Neuronal stem cell (in vitro differentiated cells): Measurements from ENCODE around the gene ME2.
"Not testable (repeated sequence)": the region's sequence is repeated elsewhere in the genome, so short reads cannot be mapped to it uniquely, and the experiment has no call there.

Source experiments
- DNase-seq: peaks from one replicate; pipeline ENCODE4 v3.0.0-alpha.2; 2013; ENCODE audit warnings: low spot score
- H2AFZ ChIP-seq: one replicate; pipeline ENCODE4 v1.6.1; 2013; ENCODE audit warnings: mild to moderate bottlenecking, low read length, inconsistent platforms
- H2AK5ac ChIP-seq: 2 replicates; pipeline ENCODE4 v1.6.1; 2013; ENCODE audit warnings: low read depth, mild to moderate bottlenecking, inconsistent platforms, low read length, moderate library complexity, mixed read lengths
- H2BK120ac ChIP-seq: 2 replicates; pipeline ENCODE4 v1.6.1; 2013; ENCODE audit warnings: low read depth, mild to moderate bottlenecking, inconsistent platforms, low read length, moderate library complexity, mixed read lengths
- H2BK12ac ChIP-seq: one replicate; pipeline ENCODE4 v1.6.1; 2013; ENCODE audit warnings: low read length, inconsistent platforms
- H2BK15ac ChIP-seq: 2 replicates; pipeline ENCODE4 v1.6.1; 2013; ENCODE audit warnings: mild to moderate bottlenecking, low read length, inconsistent platforms, mixed read lengths
- H2BK5ac ChIP-seq: one replicate; pipeline ENCODE4 v1.6.1; 2013; ENCODE audit warnings: inconsistent platforms, mild to moderate bottlenecking, low read length, moderate library complexity
- H3K14ac ChIP-seq: one replicate; pipeline ENCODE4 v1.6.1; 2013; ENCODE audit warnings: low read length, inconsistent platforms
- H3K18ac ChIP-seq: 2 replicates; pipeline ENCODE4 v1.6.1; 2013; ENCODE audit warnings: low read length, inconsistent platforms
- H3K23ac ChIP-seq: 2 replicates; pipeline ENCODE4 v1.6.1; 2013; ENCODE audit warnings: low read depth, mild to moderate bottlenecking, mixed read lengths, low read length, inconsistent platforms; ENCODE audit not compliant: poor library complexity
- H3K27ac ChIP-seq: replicated peaks from 3 replicates; pipeline ENCODE4 v1.5.1; 2013; ENCODE audit warnings: low read length, inconsistent platforms
- H3K27me3 ChIP-seq, 3 experiments: 2 replicates each; pipeline ENCODE4 v1.6.1; 2013; ENCODE audit warnings: low read length in 3 of 3, mild to moderate bottlenecking in 2 of 3, inconsistent platforms in 1 of 3, low read depth in 1 of 3, mixed read lengths in 1 of 3, moderate library complexity in 1 of 3; ENCODE audit not compliant: control insufficient read depth in 3 of 3, insufficient read depth in 3 of 3
- H3K36me3 ChIP-seq, 2 donors: replicated peaks in 1 of 2; 2 replicates each; pipeline ENCODE4 v1.6.1; 2013; ENCODE audit warnings: low read length in 2 of 2; ENCODE audit not compliant: control insufficient read depth in 2 of 2, insufficient read depth in 2 of 2
- H3K4ac ChIP-seq: 2 replicates; pipeline ENCODE4 v1.6.1; 2013; ENCODE audit warnings: inconsistent platforms, mild to moderate bottlenecking, low read length, moderate library complexity
- H3K4me1 ChIP-seq, 2 donors: 1 replicate in 1 of 2; 2 replicates in 1 of 2; pipeline ENCODE4 v1.6.1; 2013; ENCODE audit warnings: low read length in 2 of 2, low read depth in 1 of 2; ENCODE audit not compliant: control insufficient read depth in 2 of 2, insufficient read depth in 1 of 2
- H3K4me2 ChIP-seq: one replicate; pipeline ENCODE4 v1.6.1; 2013; ENCODE audit warnings: mild to moderate bottlenecking, low read length, inconsistent platforms; ENCODE audit not compliant: insufficient read depth, poor library complexity, severe bottlenecking
- H3K4me3 ChIP-seq, 2 donors: 2 replicates each; pipeline ENCODE4 v1.5.1; 2013; ENCODE audit warnings: low read length in 2 of 2, mild to moderate bottlenecking in 2 of 2, inconsistent platforms in 1 of 2, moderate library complexity in 1 of 2
- H3K79me1 ChIP-seq: one replicate; pipeline ENCODE4 v1.6.1; 2013; ENCODE audit warnings: low read depth, mild to moderate bottlenecking, inconsistent platforms, low read length, moderate library complexity
- H3K9ac ChIP-seq: one replicate; pipeline ENCODE4 v1.6.1; 2013; ENCODE audit warnings: mild to moderate bottlenecking, low read depth, low read length, inconsistent platforms; ENCODE audit not compliant: poor library complexity
- H3K9me3 ChIP-seq, 2 donors: replicated peaks in 1 of 2; 2 replicates each; pipeline versions ENCODE3 to v1.6.1; 2013; ENCODE audit warnings: low read length in 2 of 2, mild to moderate bottlenecking in 2 of 2, inconsistent platforms in 1 of 2, low read depth in 1 of 2, mixed read lengths in 1 of 2, moderate library complexity in 1 of 2; ENCODE audit not compliant: control insufficient read depth in 2 of 2, insufficient read depth in 1 of 2
- H4K8ac ChIP-seq: one replicate; pipeline ENCODE4 v1.6.1; 2013; ENCODE audit warnings: low read depth, mild to moderate bottlenecking, inconsistent platforms, low read length, moderate library complexity
- H4K91ac ChIP-seq: one replicate; pipeline ENCODE4 v1.6.1; 2013; ENCODE audit warnings: low read length, low read depth, mild to moderate bottlenecking, inconsistent platforms; ENCODE audit not compliant: poor library complexity
- WGBS, 2 donors: extraction: QIAGEN DNeasy Blood & Tissue Kit; methylation state at CpG; one replicate each; pipeline ENCODE4 v1.1.7; 2013; ENCODE audit warnings: missing lambda C conversion rate in 2 of 2, mixed read lengths in 1 of 2; ENCODE audit not compliant: insufficient read length in 2 of 2, insufficient replicate concordance in 1 of 2; ENCODE audit errors: extremely low coverage in 2 of 2; 5-methylcytosine and 5-hydroxymethylcytosine counted together

The ME2 gene

DNA sequence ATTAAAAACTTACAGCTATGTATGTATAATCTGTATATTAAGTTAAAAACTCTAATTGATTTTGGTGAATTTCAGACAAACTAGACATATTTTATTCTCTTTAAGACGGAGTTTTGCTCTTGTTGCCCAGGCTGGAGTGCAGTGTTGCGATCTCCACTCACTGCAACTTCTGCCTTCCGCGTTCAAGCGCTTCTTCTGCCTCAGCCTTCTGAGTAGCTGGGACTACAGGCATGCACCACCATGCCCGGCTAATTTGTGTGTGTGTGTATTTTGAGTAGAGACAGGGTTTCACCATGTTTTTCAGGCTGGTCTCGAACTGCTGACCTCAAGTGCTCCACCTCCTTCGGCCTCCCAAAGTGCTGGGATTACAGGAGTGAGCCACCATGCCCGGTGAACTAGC lies 2.0 kb downstream of the ME2 start:
- not testable (repeated sequence) for H3K9me3 ChIP-seq, H4K91ac ChIP-seq, H3K79me1 ChIP-seq, DNase-seq, H2BK12ac ChIP-seq, H3K23ac ChIP-seq, H2AFZ ChIP-seq, H2AK5ac ChIP-seq, H3K27ac ChIP-seq, H2BK5ac ChIP-seq, H2BK120ac ChIP-seq, H4K8ac ChIP-seq, H3K27me3 ChIP-seq, H3K9ac ChIP-seq, H3K4me2 ChIP-seq, H3K18ac ChIP-seq, H3K14ac ChIP-seq, H3K4ac ChIP-seq, H2BK15ac ChIP-seq
- peak overlapping the region in 1 of 2 donors; percentile 21 for H3K4me3 ChIP-seq
- no CpG with 5 or more reads among the region's 9 CpGs for WGBS, 2 donors
- H3K4me1 ChIP-seq = peaks cover 9 to 18% of the 10 kb centered on the region in 2 donors
- H3K36me3 ChIP-seq = peaks cover 0 to 17% of the 10 kb centered on the region in 2 donors

- Histone ChIP-seq H3K9me3 (peaks cover 6 to 39% of the 10 kb centered on the region in 2 donors), H3K4me2 (no peak overlapping the region), H3K9ac (no peak overlapping the region), H3K18ac (no peak overlapping the region), H3K36me3 (peaks cover 8 to 31% of the 10 kb centered on the region in 2 donors), H2BK120ac (no peak overlapping the region), H3K4me3 (no peak overlapping the region), H4K91ac (no peak overlapping the region), H2AFZ (no peak overlapping the region), H2BK12ac (no peak overlapping the region), H3K23ac (no peak overlapping the region), H3K4ac (no peak overlapping the region), H2BK5ac (no peak overlapping the region), H4K8ac (no peak overlapping the region), H2BK15ac (no peak overlapping the region), H3K27ac (no peak overlapping the region), H3K27me3 (no peaks in the 10 kb centered on the region), H2AK5ac (no peak overlapping the region), H3K4me1 (peaks cover 0 to 2% of the 10 kb centered on the region in 2 donors), H3K79me1 (peaks cover 2% of the 10 kb centered on the region), H3K14ac (no peak overlapping the region)
- WGBS, 2 donors = no CpG with 5 or more reads among the region's 7 CpGs
- no peak for DNase-seq
Measured at GRCh38 chr18:50886929-50887328, 8.0 kb downstream of the ME2 start.

DNA sequence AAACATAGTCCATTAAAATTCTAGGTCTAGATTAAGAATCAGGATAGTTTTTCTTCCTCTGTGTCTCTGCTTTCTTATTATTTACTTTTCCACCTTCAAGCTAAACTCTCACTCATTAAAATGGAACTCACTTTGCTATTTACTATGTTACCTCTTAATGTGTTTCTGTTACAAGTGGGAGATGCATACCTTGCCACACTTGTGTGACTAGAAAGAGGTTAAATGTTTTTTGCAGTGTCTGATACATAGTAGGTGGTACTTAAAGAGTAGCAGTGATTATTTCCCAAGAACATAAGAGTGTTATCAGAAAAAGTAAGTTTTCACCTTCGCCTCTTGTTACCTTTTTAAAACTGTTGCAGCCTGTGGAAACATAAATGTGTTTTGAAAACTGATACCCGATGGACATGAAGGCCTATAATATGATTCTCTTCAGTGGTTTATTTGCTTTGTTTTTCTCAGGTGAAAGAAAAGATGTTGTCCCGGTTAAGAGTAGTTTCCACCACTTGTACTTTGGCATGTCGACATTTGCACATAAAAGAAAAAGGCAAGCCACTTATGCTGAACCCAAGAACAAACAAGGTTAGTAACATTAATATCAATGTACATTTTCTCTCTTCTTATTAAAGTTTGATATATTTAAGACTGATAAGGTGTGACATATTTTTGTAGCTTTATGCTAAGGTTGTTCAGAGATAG lies 16.6 kb downstream of the ME2 start:
- H2AFZ ChIP-seq = no peak overlapping the region
- peaks cover 2% of the 10 kb centered on the region for H3K79me1 ChIP-seq
- no peak overlapping the region for H2BK15ac ChIP-seq
- no peak overlapping the region for H3K9ac ChIP-seq
- H3K4ac ChIP-seq = no peak overlapping the region
- peaks cover 12 to 59% of the 10 kb centered on the region in 2 donors for H3K36me3 ChIP-seq
- H3K27me3 ChIP-seq = no peaks in the 10 kb centered on the region
- H3K14ac ChIP-seq = no peak overlapping the region
- peaks cover 8 to 40% of the 10 kb centered on the region in 2 donors for H3K9me3 ChIP-seq
- H3K4me2 ChIP-seq = no peak overlapping the region
- no peak overlapping the region for H2BK120ac ChIP-seq
- H3K27ac ChIP-seq = no peak overlapping the region
- WGBS, 2 donors = no CpG with 5 or more reads among the region's 4 CpGs
- no peaks in the 10 kb centered on the region for H3K4me1 ChIP-seq
- H3K18ac ChIP-seq = no peak overlapping the region
- no peak overlapping the region for H2BK12ac ChIP-seq
- no peak overlapping the region for H3K4me3 ChIP-seq
- no peak for DNase-seq
- H3K23ac ChIP-seq = no peak overlapping the region
- H4K8ac ChIP-seq = no peak overlapping the region
- no peak overlapping the region for H4K91ac ChIP-seq
- no peak overlapping the region for H2BK5ac ChIP-seq
- no peak overlapping the region for H2AK5ac ChIP-seq

GRCh38 chr18:50896093-50896492 lies 17.2 kb downstream of the ME2 start:
- Histone ChIP-seq H2AFZ (no peak overlapping the region), H2BK5ac (no peak overlapping the region), H3K4ac (no peak overlapping the region), H4K91ac (no peak overlapping the region), H3K27ac (no peak overlapping the region), H4K8ac (no peak overlapping the region), H2BK15ac (no peak overlapping the region), H3K4me2 (no peak overlapping the region), H2BK120ac (no peak overlapping the region), H3K23ac (no peak overlapping the region), H3K9ac (no peak overlapping the region), H3K79me1 (no peaks in the 10 kb centered on the region), H3K4me1 (no peaks in the 10 kb centered on the region), H3K27me3 (no peaks in the 10 kb centered on the region), H3K4me3 (no peak overlapping the region), H2BK12ac (no peak overlapping the region), H3K14ac (no peak overlapping the region), H3K18ac (no peak overlapping the region), H2AK5ac (no peak overlapping the region), H3K36me3 (peaks cover 10 to 60% of the 10 kb centered on the region in 2 donors), H3K9me3 (peaks cover 6 to 35% of the 10 kb centered on the region in 2 donors)
- no peak for DNase-seq
- WGBS, 2 donors = no CpG with 5 or more reads among the region's 1 CpG
